HL-60 (cell line): ENCODE measurements around the gene SDF2.

Experiments used
- DNase-seq, 2 experiments: peaks; one replicate each; pipeline ENCODE4 v3.0.0-alpha.2; 2010 to 2020; ENCODE audit warnings: low read depth in 1 of 2, low spot score in 1 of 2
- H3K27ac ChIP-seq: fragments of 250-450 bp; sonication (Bioruptor Pico); replicated peaks from 2 replicates; pipeline ENCODE4 v1.5.1; 2020; ENCODE audit warnings: mild to moderate bottlenecking, moderate library complexity
- H3K27me3 ChIP-seq: fragments of 250-450 bp; sonication (Bioruptor Pico); 2 replicates; pipeline ENCODE4 v1.5.1; 2021; ENCODE audit warnings: mild to moderate bottlenecking, moderate library complexity; ENCODE audit not compliant: insufficient read depth, poor library complexity, severe bottlenecking
- H3K4me3 ChIP-seq: replicated peaks from 2 replicates; pipeline ENCODE4 v1.5.1; 2011; ENCODE audit warnings: mild to moderate bottlenecking, control low read depth, low read length; ENCODE audit not compliant: insufficient read depth
- GABPA ChIP-seq: IDR thresholded peaks from 2 replicates; pipeline ENCODE4 v1.6.1; 2012; ENCODE audit warnings: low read depth
- POLR2AphosphoS5 ChIP-seq: IDR thresholded peaks from 2 replicates; pipeline ENCODE4 v1.6.1; 2012; ENCODE audit warnings: low read depth
- SPI1 ChIP-seq: IDR thresholded peaks from 2 replicates; pipeline ENCODE4 v1.6.1; 2012; ENCODE audit warnings: low read depth, mild to moderate bottlenecking, borderline replicate concordance
- TF ChIP-seq, protein P1 (sequence below): IDR thresholded peaks from 2 replicates; pipeline ENCODE4 v1.6.1; 2012; ENCODE audit warnings: low read depth; ENCODE audit not compliant: insufficient replicate concordance
- TF ChIP-seq, protein P2 (sequence below): IDR thresholded peaks from one replicate; pipeline ENCODE4 v1.5.1; 2011; ENCODE audit warnings: low read length, control low read depth, inconsistent platforms; ENCODE audit not compliant: insufficient read depth

The SDF2 gene

GRCh38 chr17:28618464-28618863, 43.2 kb downstream of the SDF2 start:
- no peak for TF ChIP-seq SPI1
- no peak for TF ChIP-seq GABPA
- no peak for TF ChIP-seq POLR2AphosphoS5
- TF ChIP-seq, protein P1, sequence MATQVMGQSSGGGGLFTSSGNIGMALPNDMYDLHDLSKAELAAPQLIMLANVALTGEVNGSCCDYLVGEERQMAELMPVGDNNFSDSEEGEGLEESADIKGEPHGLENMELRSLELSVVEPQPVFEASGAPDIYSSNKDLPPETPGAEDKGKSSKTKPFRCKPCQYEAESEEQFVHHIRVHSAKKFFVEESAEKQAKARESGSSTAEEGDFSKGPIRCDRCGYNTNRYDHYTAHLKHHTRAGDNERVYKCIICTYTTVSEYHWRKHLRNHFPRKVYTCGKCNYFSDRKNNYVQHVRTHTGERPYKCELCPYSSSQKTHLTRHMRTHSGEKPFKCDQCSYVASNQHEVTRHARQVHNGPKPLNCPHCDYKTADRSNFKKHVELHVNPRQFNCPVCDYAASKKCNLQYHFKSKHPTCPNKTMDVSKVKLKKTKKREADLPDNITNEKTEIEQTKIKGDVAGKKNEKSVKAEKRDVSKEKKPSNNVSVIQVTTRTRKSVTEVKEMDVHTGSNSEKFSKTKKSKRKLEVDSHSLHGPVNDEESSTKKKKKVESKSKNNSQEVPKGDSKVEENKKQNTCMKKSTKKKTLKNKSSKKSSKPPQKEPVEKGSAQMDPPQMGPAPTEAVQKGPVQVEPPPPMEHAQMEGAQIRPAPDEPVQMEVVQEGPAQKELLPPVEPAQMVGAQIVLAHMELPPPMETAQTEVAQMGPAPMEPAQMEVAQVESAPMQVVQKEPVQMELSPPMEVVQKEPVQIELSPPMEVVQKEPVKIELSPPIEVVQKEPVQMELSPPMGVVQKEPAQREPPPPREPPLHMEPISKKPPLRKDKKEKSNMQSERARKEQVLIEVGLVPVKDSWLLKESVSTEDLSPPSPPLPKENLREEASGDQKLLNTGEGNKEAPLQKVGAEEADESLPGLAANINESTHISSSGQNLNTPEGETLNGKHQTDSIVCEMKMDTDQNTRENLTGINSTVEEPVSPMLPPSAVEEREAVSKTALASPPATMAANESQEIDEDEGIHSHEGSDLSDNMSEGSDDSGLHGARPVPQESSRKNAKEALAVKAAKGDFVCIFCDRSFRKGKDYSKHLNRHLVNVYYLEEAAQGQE: no peak
- TF ChIP-seq, protein P2, sequence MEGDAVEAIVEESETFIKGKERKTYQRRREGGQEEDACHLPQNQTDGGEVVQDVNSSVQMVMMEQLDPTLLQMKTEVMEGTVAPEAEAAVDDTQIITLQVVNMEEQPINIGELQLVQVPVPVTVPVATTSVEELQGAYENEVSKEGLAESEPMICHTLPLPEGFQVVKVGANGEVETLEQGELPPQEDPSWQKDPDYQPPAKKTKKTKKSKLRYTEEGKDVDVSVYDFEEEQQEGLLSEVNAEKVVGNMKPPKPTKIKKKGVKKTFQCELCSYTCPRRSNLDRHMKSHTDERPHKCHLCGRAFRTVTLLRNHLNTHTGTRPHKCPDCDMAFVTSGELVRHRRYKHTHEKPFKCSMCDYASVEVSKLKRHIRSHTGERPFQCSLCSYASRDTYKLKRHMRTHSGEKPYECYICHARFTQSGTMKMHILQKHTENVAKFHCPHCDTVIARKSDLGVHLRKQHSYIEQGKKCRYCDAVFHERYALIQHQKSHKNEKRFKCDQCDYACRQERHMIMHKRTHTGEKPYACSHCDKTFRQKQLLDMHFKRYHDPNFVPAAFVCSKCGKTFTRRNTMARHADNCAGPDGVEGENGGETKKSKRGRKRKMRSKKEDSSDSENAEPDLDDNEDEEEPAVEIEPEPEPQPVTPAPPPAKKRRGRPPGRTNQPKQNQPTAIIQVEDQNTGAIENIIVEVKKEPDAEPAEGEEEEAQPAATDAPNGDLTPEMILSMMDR: no peak
- H3K27ac ChIP-seq: no peak overlapping the region
- no peak overlapping the region for H3K4me3 ChIP-seq
- no peak for DNase-seq
- H3K27me3 ChIP-seq: no peaks in the 10 kb centered on the region

GRCh38 chr17:28616281-28616680, 45.4 kb downstream of the SDF2 start:
- H3K27me3 ChIP-seq: no peaks in the 10 kb centered on the region
- H3K4me3 ChIP-seq: no peak overlapping the region
- no peak for DNase-seq
- TF ChIP-seq, protein P1: no peak
- TF ChIP-seq POLR2AphosphoS5 (no peak), GABPA (no peak), SPI1 (no peak)
- TF ChIP-seq, protein P2: no peak
- no peak overlapping the region for H3K27ac ChIP-seq

GRCh38 chr17:28615260-28615940, 46.3 kb downstream of the SDF2 start:
- no peak for TF ChIP-seq POLR2AphosphoS5
- Histone ChIP-seq H3K27me3 (no peaks in the 10 kb centered on the region), H3K4me3 (no peak overlapping the region), H3K27ac (no peak overlapping the region)
- DNase-seq: no peak

DNA sequence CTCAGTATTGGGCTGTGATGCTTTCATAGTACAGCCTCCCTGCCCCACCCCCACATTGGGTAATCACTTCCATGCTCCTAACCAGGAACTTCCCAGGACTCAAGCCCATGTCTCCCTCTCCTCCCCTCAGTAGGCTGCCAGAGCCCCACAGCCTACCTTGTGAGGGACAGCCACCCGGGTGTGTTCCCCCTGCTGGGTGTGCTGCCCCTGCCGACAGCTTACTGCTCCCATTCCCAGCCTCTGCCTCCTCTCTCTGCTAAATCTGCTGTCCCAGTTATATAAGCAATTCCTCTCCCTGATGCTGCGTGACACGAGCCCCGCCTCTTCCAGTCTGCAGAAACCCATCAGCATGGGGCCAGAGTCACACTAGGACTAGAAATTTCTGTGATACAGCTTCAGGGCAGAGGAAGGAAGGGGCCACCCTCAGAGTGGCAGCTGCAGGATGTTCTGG, 47.8 kb downstream of the SDF2 start, which contains the start of gene RSKR:
Gene RSKR, minus strand, starts transcription at position 255 of the 451 bp plus-strand sequence. Its CDS starts 24 bp downstream, at position 231.
- H3K4me3 ChIP-seq: no peak within 1 kb of the TSS
- no peak for TF ChIP-seq SPI1
- TF ChIP-seq, protein P1: no peak
- TF ChIP-seq POLR2AphosphoS5: peak; percentile 46; the same call in 1 of the 2 replicates
- H3K27me3 ChIP-seq: no peaks in the 10 kb centered on the region
- H3K27ac ChIP-seq: no peak within 1 kb of the TSS
- no peak for DNase-seq
